Frontal cortex (tissue), 4 donors: Measurements from ENCODE around the gene FOXL3. TPM values are rescaled to one million over a fixed set of nuclear protein-coding genes. Genes with fewer than 3 reads are reported as not detected.
"Not testable (repeated sequence)": the region's sequence is repeated elsewhere in the genome, so short reads cannot be mapped to it uniquely, and the experiment has no call there.

Source experiments
- DNase-seq, 2 donors: peaks; one replicate each; pipeline ENCODE4 v3.0.0; 2012; ENCODE audit warnings: low spot score in 2 of 2
- FAIRE-seq: peaks from 2 replicates; lab custom pipeline; 2012; peaks lifted over from hg19 to GRCh38; lab: Jason Lieb, UNC
- total RNA-seq: library from RNA; depleted of rRNA; stranded (reverse); fragments of >200 nt; gene quantifications from one replicate; pipeline ENCODE4 v1.2.3, GENCODE V29; 2014
- donor health status: control.
- donor health status: control.
- donor health status: control.

The FOXL3 gene
- total RNA-seq, 1 donor from 2014 or later: not detected

DNA sequence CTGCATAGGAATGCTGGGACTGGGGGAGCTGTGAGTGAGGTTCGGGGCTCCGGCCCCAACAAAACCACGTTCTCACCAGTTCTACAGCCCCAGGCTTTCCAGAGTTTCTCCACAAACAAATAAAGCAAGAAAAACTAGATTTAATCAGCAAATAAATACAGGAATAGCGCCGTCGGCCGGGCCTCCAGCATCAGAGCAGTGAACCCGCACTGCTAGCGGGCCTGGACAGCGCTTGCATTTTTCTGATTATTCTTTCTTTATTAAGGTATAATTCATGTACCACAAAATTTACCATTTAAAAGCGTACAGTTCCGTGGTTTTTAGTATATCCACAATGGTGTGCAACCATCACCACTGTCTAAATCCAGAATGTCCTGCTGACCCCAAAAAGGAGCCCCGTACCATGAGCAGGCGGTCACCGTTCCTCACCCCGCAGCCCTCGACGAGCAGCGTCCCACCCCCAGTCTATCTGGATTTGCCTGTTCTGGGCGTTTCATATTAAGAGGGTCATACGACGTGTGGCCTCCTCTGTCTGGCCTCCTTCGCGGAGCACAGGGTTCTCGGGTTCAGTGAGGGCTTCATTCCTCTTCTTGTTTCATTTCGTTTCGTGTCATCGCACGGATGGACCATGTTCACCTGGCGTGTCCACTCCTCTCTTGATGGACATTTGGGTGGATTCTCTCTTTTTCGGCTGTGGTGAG is 35.5 kb upstream of the FOXL3 start:
- DNase-seq (no peak), FAIRE-seq (no peak)

DNA sequence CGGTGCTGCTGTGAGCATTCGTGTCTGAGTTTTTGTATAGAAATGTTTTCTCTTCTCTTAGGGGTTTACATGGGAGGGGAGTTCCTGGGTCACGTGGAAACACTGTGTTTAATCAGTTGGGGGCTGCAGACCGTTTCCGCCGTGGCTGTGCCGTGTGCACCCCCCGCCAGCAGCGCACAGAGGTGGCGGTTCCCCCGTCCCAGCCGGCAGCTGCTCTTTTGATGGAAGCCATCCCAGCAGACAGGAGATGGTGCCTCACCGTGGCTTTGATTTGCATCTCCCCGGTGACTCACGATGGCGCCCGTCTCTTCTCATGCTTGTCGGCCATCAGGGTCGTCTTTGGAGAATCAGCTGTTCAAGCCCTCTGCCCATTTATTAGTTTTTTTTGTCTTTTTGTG is 34.9 kb upstream of the FOXL3 start:
- FAIRE-seq (no peak), DNase-seq (no peak)

DNA sequence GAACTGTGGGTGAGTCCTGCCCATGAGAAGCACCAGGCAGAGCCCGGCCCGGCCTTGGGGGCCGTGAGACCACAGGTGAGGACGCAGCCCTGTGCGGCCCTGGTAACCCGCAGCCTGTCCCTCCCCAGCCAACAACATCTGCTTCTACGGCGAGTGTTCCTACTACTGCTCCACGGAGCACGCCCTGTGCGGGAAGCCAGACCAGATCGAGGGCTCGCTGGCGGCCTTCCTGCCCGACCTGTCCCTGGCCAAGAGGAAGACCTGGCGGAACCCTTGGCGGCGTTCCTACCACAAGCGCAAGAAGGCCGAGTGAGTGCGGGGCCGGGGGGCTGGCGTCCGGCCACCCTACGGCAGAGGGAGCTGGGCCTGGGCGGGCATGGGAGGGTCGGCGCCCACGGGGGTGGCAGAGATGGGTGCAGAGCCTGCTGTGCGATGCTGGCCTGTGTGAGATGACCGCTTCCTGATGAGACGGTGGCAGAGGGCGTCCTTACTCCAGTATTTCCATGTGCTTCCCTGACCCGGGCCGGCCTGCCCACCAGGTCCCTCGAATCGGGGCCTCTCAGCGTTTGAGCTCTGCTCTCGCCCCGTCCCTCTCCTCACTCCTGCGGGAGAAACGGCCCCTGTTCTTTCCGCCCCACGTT is 34.1 kb upstream of the FOXL3 start:
- DNase-seq (peak in 1 of 2 donors; percentile 17), FAIRE-seq (no peak)

DNA sequence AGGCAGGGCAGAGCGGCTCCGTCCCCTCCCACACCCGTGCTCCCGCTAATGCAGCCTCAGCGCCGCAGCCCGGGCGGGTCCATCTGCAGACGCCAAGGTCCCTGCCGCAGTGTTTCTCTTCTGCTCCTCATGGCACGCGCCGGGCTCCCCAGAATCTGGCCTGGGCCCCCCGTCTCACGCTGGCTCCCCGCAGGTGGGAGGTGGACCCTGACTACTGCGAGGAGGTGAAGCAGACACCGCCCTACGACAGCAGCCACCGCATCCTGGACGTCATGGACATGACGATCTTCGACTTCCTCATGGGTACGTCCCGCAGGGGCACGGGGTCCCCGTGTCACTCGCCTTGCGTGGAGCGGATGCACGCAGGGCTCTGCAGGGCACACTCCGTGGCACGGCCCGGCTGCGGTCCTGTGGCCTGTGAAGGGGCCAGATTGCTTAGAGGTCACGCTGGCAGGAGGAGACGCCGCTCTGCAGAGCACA is 33.5 kb upstream of the FOXL3 start:
- no peak for DNase-seq
- no peak for FAIRE-seq

DNA sequence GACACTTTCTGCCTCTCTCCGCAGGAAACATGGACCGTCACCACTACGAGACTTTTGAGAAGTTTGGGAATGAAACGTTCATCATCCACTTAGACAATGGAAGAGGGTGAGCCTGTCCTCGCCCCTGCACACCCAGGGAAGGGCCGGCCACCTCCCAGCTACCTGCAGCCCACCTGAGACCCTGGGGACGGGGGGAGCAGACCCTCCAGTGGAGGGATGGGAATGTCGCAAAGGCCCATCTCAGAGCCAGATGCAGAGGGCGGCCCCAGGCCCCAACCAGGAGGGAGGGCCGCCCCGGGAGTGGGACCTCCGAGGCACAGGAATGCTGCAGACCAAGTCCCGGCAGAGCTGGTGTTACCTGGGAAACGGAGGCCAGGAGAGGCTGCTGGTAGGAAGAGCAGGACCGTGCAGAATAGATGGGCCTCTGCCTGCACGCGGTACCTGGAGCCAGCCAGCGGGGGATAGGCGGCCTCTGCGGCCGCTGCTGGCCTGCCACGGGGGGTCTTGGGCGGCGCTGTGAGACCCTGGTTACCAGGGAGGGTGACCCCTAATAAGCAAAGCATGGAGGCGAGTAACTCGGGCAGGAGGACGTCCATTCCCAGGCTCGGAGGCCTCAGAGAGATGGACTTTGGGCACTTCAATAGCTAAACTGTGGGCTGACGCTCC is 32.9 kb upstream of the FOXL3 start:
- DNase-seq (no peak), FAIRE-seq (no peak)

DNA sequence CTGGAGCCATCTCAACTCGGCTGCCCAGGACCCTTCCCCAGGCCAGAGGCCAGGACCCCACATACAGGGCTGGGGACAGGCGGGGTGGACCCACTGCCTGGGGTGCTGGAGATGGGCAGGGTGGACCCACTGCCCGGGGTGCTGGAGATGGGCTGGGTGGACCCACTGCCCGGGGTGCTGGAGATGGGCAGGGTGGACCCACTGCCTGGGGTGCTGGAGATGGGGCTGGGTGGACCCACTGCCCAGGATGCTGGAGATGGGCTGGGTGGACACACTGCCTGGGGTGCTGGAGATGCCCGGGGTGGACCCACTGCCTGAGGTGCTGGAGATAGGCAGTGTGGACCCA is 32.4 kb upstream of the FOXL3 start:
- FAIRE-seq (no peak), DNase-seq (no peak)

DNA sequence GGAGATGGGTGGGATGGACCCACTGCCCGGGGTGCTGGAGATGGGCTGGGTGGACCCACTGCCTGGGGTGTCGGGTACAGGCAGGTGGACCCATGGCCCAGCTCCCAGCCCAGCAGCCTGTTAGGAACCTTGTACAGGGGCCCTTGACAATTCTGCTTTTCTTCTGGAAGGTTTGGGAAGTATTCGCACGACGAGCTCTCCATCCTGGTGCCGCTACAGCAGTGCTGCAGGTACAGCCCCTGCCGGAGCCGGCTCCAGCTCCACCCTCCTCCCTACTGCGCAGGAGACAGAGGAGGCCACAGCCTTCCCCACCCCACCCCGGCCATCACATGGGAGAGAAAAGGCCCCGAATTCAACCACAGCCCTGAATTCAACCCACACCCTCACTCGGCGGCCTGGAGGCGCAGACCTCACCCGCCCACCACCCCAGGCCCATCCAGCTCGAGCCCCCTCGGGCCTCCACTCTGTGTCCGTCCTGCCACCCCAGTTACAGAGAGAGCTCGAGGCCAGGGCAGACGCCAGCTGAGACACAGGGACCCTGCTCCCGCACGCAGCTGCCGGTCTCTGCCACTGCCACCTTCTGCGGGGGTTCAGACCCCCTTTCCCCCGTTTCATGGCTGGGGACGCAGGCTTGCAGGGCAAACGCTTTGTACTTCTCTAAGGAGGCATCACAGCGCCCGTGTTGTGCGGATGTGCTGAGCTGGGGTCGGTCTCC is 31.3 kb upstream of the FOXL3 start:
- DNase-seq (no peak), FAIRE-seq (no peak)

DNA sequence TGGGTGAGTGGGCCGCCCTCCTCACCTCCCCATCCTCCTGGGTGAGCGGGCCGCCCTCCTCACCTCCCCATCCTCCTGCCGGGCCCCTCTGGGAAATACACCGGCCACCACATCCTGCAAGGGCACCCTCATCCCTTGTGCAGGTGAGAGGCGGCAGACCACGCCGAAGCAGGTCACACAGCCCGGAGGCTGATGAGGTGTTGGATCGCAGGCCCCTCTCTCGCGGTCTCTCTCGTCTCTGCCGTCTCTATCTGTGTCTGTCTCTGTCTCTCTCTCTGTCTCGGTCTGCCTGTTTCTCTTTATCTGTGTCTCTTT is 30.8 kb upstream of the FOXL3 start:
- DNase-seq (no peak), FAIRE-seq (no peak)

DNA sequence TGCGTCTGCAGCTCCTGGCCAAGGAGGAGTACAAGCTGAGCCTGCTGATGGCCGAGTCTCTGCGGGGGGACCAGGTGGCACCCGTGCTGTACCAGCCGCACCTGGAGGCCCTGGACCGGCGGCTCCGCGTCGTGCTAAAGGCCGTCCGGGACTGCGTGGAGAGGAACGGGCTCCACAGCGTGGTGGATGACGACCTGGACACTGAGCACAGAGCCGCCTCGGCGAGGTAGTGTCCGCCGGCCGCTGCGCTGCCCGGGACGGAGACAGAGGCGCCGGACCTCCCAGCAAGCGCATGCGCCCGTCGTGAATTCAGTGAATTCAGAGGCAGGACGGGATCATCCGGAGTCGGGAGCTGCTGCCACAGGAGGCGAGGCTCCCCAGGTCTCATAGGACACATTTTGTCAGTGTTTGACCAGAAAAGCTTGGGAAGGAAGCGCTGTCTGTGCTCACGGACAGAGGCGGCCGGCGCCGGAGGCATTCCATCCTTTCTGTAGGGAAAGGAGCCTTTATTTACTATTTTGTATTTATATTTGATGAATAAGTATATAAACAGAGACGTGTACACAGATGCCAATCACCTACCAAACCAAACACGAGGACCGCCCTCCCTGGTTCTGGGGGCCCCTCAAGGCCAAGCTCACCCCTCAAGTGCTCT is 30.1 kb upstream of the FOXL3 start:
- peak in 1 of 2 donors; percentile 30 for DNase-seq
- no peak for FAIRE-seq

DNA sequence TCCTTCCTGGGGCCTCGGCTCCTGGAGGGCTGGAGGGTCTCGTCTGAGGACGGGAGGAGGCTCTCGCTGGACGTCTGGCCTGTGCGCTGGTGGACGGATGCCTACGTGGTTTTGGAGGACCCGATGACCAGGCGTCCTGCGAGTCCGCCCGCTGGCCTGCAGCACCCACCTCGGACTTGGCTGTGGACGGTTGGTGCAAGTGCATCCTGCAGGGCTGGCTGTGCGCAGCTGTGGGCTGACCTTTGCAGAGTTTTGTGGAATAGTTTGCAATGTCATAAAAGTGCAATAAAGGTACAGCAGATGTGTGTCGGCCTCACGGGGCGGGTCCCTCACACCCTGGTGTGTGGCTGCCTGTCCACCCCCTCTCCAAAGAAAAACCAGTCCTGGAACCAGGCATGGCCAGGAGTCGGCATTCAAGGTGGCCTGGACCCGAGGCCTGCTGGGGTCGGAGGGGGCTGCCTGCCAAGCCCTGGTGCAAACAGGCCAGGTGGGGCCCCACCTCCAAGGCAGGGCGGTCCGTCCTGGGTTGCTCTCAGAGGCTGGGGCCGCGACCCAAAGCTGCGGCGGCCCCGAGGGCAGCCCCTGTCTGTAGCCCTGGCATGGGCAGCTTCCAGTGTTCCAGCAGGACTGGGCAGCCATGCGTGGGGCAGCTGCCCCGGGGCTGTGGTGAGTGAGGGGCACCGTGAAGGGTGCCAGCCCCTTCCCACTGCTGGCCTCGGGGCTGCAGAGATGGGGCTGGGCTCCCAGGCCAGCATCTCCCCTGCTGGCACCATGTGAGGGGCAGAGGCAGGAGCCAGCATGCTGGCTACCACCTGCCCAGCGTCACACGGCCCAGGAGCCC is 29.3 kb upstream of the FOXL3 start:
- no peak for FAIRE-seq
- no peak for DNase-seq

DNA sequence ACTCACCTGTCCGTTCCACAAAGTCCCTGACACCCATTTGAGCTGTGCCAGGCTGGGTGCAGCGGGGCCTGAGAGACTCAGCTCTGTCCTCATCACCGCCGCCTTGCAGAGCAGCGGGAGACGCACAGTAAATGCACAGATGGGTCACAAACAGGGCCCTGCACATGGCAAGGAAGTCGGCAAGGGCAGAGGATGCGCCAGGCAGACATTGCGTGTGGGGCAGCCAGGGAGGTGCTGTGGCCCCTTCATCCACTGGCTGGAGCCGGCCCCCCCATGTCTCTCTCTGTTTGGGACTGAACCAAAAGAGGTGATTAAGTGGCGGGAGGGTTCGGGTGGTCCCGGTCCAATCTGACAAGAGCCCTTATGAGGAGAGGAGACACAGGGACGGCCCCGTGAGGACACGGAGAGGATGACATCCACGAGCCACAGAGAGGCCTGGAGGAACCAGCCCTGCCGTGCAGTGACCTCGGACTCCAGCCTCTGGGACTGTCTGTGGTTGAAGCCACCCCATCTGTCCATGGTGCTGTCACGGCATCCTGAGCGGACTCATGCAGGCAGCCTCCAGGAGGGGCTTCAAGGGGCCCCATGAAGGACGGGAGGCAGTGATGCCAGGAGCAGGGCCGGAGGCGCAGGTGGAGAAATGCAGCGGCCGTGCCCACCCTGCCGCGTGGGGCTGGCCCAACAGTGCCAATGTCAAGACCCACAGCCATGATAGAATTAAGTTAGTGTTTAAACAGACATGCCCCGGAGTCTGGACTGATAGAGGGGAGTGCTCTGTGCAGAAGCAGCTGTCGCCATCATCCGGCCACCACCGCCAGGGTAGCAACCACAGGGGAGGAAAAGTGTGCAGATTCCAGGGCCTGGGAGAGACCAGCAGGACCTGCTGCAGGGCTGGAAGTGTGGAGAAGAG is 28.4 kb upstream of the FOXL3 start:
- FAIRE-seq (no peak), DNase-seq (no peak)

DNA sequence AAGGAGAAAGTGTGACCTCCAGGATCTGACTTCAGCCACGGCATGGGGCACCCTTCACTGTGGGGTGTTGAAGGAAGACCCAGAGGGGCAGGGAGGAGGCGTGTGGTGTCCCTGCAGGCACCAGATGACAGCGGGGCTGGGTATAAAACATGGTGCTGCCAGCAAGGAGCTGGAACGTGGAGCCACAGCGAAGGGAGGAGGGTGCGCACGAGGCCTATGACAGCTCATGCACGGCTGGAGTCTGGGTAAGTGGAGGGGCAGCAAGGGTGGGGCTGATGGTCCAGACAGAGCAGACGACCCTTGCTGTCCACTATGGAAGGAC is 27.8 kb upstream of the FOXL3 start:
- no peak for FAIRE-seq
- DNase-seq: no peak

DNA sequence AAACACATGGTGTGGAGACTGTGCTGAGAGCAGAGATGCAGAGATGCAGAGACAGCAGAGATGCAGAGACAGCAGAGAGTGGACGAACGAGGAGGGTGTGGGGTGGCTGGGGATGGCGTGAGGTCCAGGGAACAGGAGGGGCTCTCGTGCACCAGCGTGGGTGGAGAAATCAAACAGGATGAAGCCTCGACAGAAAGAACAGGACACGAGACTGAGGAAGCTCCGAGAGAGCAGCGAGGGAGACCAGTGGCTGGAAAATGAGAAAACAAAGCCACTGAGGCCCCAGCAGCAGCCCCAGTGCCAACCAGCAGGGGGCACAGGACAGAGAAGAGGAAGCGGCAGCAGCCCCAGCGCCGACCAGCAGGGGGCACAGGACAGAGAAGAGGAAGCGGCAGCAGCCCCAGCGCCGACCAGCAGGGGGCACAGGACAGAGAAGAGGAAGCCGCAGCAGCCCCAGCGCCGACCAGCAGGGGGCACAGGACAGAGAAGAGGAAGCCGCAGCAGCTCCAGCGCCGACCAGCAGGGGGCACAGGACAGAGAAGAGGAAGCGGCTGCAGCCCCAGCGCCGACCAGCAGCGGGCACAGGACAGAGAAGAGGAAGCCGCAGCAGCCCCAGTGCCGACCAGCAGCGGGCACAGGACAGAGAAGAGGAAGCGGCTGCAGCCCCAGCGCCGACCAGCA is 27.2 kb upstream of the FOXL3 start:
- DNase-seq, FAIRE-seq: not testable (repeated sequence)

DNA sequence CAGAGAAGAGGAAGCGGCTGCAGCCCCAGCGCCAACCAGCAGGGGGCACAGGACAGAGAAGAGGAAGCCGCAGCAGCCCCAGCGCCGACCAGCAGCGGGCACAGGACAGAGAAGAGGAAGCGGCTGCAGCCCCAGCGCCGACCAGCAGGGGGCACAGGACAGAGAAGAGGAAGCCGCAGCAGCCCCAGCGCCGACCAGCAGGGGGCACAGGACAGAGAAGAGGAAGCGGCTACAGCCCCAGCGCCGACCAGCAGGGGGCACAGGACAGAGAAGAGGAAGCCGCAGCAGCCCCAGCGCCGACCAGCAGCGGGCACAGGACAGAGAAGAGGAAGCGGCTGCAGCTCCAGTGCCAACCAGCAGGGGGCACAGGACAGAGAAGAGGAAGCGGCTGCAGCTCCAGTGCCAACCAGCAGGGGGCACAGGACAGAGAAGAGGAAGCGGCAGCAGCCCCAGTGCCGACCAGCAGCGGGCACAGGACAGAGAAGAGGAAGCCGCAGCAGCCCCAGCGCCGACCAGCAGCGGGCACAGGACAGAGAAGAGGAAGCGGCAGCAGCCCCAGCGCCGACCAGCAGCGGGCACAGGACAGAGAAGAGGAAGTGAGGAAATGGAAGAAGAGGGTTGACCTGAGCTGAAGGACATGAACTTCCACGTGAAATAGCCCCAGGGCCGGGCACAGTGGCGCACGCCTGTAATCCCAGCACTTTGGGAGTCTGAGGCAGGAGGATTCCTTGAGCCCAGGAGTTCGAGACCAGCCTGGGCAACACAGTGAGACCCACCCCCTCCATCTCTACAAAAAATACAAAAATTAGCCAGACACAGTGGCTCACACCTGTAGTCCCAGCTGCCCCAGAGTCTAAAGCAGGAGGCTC is 26.3 kb upstream of the FOXL3 start:
- DNase-seq, FAIRE-seq: not testable (repeated sequence)

DNA sequence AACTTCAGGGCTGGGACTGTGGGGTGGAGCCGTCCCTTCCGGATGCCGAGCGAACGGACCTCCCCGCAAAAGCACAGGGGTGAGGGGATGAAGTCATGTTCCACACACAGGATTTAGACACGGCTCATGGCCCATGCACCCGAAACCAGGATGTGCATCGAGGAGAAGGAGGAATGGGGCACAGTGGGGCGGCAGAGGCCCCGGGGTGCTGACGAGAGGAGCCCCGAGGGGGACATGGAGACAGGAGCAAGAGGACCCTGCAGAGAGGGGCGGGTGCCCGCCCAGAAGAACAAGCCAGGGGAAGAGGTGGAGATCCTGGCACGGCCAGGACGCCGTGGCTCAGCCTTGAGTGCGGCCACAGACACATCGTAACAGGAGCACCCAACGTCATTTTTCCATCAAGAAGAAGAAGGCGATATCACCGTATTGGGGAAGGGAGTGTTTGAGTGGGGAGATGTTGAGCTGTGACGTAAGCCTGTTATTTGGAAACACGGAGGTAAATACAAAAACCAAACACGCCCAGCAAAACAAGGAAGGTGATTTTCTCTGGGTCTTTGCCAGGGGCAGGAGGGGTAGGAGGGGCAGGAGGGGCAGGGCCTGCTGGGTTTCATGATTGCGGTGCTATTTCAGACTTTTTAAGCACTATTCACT is 25.3 kb upstream of the FOXL3 start:
- DNase-seq: peak in 1 of 2 donors; percentile 29
- no peak for FAIRE-seq

DNA sequence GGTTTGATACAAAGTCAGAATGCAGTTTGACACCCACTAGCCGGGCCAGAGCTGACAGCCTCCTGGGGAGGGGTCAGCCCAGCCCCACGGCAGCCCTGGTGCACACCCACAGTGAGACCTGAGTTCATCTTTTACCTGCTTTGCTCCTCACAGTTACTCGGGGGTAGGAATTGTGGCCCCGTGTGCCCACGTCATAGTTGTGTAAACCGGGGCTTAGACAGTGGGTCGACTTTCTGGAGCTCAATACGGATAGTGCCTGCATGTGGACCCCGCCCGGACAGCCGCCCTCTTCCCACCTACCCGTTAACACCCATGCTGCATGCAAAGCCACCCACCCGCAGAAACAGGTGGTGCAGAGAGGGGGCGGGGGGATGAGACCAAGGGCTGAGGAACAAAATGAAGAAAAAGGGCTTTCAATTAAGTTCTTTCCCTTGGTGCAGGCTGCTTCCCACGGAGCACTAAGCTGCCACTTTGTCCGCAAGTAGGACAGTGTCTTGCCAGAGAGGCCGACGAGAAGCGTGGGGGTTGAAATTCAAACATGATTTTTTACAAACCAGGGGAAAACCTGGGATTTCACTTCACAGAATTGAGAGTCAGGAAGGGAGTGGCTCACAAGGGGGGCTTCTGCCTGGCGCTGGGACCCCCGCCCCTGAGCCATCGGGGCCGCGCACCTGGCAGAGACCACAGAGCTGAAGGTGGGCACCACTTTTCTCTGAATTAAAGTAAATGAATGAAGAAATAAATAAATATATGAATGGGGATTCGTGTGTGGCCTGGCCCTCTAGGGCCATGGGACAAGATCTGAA is 24.6 kb upstream of the FOXL3 start:
- no peak for FAIRE-seq
- DNase-seq: peak in 1 of 2 donors; percentile 30
